ENCODE data around the gene CHRNB1.

The CHRNB1 gene

GRCh38 chr17:7499161-7499560 lies 54.3 kb downstream of the CHRNB1 start:
- no peak for DNase-seq (ENCODE audit: low read depth)
- no peak for TF ChIP-seq CTCF (IDR thresholded peaks at IDR 0.05; ENCODE audit: control insufficient read depth, extremely low read depth, insufficient read depth)
- H3K4me3 ChIP-seq (ENCODE audit: low read depth, low read length) = no peak overlapping the region

- no peak for TF ChIP-seq CTCF (IDR thresholded peaks at IDR 0.05; ENCODE audit: control insufficient read depth, extremely low read depth, insufficient read depth)
- DNase-seq (ENCODE audit: low read depth) = no peak
- H3K4me3 ChIP-seq (ENCODE audit: low read depth, low read length) = no peak overlapping the region
Observed at GRCh38 chr17:7501729-7502128, 56.9 kb downstream of the CHRNB1 start.

- no peak for TF ChIP-seq CTCF (IDR thresholded peaks at IDR 0.05; ENCODE audit: control insufficient read depth, extremely low read depth, insufficient read depth)
- H3K4me3 ChIP-seq (ENCODE audit: low read depth, low read length) = no peak overlapping the region
- no peak for DNase-seq (ENCODE audit: low read depth)
Observed at GRCh38 chr17:7502171-7502847, 57.4 kb downstream of the CHRNB1 start.

GRCh38 chr17:7502987-7503386 lies 58.1 kb downstream of the CHRNB1 start:
- no peak overlapping the region for H3K4me3 ChIP-seq (ENCODE audit: low read depth, low read length)
- no peak for TF ChIP-seq CTCF (IDR thresholded peaks at IDR 0.05; ENCODE audit: control insufficient read depth, extremely low read depth, insufficient read depth)
- no peak for DNase-seq (ENCODE audit: low read depth)

- no peak for TF ChIP-seq CTCF (IDR thresholded peaks at IDR 0.05; ENCODE audit: control insufficient read depth, extremely low read depth, insufficient read depth)
- DNase-seq (ENCODE audit: low read depth) = no peak
- no peak overlapping the region for H3K4me3 ChIP-seq (ENCODE audit: low read depth, low read length)
Observed at GRCh38 chr17:7503521-7503920, 58.7 kb downstream of the CHRNB1 start.

Data from LNCaP clone FGC (cell line).